ENCODE measurements around the gene ATP6V0E2.

- TF ChIP-seq GABPA (IDR thresholded peaks at IDR 0.05; ENCODE audit: low read depth) = no peak
- TF ChIP-seq, protein P1, sequence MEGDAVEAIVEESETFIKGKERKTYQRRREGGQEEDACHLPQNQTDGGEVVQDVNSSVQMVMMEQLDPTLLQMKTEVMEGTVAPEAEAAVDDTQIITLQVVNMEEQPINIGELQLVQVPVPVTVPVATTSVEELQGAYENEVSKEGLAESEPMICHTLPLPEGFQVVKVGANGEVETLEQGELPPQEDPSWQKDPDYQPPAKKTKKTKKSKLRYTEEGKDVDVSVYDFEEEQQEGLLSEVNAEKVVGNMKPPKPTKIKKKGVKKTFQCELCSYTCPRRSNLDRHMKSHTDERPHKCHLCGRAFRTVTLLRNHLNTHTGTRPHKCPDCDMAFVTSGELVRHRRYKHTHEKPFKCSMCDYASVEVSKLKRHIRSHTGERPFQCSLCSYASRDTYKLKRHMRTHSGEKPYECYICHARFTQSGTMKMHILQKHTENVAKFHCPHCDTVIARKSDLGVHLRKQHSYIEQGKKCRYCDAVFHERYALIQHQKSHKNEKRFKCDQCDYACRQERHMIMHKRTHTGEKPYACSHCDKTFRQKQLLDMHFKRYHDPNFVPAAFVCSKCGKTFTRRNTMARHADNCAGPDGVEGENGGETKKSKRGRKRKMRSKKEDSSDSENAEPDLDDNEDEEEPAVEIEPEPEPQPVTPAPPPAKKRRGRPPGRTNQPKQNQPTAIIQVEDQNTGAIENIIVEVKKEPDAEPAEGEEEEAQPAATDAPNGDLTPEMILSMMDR (IDR thresholded peaks at IDR 0.05; ENCODE audit: insufficient read depth, low read length) = no peak
Observed at GRCh38 chr7:149824301-149824741, 49.4 kb upstream of the ATP6V0E2 start.

Data from HL-60 (cell line).